GM19395 (cell line): ENCODE results near the gene TOP1.
"Not testable (repeated sequence)": the region's sequence is repeated elsewhere in the genome, so short reads cannot be mapped to it uniquely, and the experiment has no call there.

Experiments
- ATAC-seq: cut with Tn5 transposase; IDR thresholded peaks from one replicate; pipeline ENCODE4 v1.9.1; 2021; ENCODE audit warnings: mild to moderate bottlenecking, moderate library complexity; ENCODE audit not compliant: unreplicated experiment

Gene TOP1

DNA sequence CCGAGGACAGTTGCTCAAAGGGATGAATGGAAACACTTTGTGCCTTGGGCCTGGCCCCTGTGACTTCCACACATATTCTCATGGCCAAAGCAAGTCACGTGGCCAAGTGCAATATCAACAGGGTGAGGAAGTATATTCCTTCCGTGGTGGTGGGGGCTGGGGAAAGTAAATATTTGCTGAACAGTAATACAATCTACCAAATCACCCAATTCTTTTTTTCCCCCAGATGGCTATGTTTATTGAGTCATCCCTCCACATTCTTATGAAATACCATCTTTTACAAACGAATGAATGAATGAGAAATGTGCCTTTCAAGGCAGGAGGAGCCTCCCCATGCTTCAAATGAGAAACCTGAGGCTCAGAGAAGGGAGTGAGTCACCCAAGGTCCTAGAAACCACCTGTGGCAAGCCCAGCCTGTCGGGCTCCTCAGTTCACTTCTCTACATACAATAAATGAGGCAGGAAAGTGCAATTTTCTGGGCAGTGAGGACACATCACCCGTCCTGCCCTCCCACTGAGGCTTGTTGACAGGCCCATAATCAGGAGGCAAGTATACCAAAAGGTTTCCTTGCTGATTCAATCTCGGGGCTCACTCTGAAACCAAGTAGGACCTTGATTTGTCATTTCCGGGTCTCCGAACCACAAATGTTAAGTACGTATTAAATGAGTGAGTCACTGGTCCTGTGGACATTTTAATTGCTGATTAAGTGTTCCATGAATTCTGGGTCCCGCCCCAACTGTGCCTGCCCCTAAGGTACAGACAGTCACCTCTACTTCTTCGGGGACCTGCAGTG lies 25.3 kb upstream of the TOP1 start:
- ATAC-seq = no peak

DNA sequence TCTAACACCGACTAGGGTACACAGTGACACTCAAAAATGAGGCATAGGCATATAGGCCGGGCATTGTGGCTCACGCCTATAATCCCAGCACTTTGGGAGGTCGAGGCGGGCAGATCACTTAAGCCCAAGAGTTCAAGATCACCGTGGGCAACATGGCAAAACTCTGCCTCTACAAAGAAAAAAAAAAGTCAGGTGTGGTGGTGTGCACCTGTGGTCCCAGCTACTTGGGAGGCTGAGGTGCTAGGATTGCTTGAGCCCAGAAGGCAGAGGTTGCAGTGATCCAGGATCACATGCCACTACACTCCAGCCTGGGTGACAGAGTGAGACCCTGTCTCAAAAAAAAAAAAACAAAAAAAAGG lies 24.7 kb upstream of the TOP1 start:
- ATAC-seq = not testable (repeated sequence)

DNA sequence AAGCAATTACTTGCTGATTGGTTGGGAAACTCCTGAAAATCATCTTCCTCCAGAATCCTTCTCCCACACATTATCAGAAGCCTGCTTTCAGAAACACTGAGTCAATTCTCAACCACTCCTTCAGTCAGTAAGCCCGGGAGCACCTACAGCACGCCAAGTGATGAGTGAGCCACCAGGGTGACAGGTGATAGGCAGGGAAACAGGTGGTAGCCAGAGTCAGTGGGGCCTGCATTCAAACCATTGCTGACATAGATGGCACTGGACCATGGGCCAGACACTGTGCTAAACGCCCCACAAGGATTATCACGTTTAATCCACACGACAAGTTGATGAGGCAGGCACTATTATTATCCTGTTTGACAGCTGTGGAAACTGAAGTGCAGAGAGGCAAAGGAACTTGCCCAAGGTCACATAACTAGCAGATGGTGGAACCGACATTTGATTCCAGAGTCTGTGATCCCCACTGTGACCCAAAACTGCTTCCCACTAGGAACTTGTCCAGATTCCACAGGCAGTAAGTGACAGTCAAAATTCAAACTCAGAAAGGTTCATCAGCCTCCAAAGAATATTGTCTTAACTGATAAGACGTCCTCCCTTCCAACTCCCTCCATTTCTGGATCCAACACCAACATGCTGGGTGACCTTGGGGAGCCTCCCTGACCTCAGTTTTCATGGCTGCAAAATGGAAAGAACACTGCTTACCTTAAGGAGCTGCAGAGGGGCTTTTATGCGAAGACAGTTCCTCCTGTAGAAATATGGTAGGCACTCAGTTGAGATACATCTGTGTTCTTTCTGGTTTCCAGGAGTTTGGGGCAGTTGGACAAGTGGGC lies 23.9 kb upstream of the TOP1 start:
- no peak for ATAC-seq

DNA sequence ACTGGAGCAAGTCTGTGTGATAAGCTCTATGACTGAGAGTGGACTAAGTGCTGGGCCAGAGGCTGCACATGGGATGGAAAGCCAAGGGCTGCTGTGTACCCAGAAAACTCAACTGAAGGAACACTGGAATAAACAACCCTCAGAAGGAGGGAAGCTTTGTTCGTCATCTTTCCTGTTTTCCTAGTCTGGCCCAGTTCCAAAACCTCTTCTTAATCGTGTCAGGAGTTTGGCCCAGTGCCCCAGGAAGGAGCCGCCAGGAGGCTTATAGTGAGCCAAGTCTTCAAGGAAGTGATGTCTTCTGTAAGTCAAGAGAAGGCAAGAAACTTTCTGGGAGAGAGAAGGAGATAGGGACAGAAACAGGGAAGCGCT lies 23.3 kb upstream of the TOP1 start:
- no peak for ATAC-seq

DNA sequence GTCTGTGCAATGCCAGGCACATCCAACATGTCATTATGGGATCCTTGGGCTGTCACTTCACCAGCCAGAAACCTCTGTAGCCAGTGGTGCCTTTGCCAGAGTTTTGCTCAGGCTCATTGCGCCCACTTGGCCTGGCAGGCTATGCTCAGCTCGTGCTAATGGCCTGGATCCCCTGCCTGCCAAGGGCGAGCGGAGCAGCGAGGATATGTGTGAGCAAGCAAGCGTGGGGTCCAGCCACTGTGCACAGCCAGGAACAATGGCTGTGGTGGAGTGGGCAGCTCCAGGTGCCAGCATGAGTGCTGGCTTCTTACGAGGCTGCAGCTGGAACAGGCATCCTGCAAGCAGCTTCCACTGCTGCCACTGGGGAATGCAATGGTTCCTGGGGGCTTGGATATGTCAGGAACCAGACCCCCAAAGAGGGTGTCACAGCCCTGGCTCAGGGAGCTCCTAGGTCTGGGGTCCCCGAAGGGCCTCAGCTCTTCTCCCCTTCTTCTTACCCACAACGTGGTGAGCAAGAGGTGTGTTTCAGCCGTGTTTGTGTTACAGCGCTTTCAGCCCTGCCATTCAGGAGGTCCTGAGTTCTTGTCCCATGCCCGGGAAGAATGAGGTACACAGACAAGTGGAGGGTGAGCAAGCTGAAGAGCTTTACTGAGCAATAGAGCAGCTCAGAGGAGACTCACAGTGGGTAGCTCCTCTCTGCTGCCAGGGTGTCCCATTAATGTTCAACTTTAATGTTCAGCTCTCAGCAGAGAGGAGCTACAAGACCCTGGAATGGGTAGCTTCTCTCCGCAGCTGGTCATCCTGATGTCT lies 22.3 kb upstream of the TOP1 start:
- ATAC-seq = no peak

DNA sequence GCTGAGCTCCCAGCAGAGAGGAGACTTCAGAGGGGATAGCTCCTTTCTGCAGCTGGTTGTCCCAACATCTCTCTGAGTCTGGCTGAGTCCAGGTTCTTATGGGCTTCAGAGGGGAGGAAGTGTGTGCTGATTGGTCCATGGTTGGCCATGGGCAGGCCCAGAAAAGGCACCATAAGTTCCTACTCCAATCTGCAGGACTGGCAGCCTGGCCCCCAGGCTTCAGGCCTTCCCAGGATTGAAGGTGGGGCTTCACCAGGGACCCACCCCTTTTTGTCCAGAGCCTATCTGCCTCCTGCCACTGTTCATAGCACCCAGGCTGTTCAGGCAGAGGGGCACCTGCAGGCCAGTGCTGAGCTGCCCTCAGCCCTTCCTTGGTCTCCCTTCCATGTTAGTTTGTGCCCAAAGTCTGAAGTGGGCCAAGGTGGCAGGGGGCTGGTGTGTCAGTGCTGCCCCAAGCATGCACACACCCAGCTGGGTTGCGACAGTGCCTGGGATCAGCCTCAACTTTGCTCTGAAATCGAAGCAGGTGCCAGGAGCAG lies 21.6 kb upstream of the TOP1 start:
- no peak for ATAC-seq

DNA sequence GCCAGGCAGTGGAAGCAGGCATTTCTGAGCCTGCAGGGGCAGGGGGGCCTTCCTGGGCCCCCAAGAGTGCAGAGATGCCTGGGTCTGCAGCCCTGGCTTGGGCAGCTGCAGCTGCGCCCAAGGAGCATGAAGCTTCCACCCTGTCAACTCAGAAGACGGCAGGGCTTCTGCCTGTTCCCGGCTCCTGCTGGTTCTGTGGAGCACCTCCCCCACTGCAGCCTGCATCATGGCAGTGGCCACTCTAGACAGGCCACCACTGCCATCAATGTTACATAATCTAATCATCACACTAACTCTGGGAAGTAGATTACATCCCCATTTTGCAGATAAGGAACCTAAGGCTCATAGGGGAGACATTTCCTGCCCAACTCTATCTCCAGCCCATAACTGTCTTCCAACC lies 21.1 kb upstream of the TOP1 start:
- no peak for ATAC-seq

DNA sequence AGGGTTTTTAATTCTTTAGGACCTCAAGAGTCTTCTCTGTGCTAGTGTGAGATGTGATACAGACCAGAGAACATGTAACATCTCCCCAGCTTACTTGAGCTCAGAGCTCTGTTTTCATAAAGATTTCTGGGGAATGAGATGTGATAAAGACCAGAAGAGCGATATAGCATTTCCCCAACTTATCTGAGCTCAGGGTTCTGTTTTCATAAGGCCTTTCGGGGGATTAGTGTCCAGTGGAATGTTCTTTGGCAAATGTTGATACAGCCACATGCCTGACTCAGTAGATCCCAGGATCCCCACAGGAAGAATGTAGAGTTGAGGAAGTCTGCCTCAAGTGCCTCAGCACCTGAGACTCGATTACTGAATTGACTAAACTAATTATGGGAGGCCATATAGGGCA lies 18.7 kb upstream of the TOP1 start:
- no peak for ATAC-seq

DNA sequence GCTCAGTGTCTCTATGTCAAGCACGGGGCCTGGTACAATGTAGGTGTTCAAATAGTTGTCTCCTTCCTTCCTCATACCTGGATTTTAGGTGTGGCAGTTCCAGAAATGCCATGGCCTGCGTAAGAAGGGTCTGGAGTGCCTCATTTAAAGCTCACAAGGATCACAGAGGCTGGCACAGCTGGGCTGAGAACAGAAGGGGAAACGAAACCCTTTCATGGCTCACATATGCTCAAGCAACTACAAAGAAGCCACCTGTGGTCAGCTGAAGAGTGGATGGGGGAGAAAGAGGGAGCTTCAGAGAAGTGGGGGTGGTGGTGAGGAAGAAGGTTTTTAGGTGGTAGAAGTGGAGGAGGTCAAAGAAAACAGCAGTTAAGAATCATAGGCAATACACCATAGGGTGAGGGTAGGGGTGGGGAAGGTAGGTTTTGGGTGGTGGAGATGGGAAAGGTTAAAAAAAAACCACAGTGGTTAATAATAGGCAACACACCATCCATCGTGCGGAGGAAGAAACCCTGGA lies 17.0 kb upstream of the TOP1 start:
- ATAC-seq = peak; percentile 92

DNA sequence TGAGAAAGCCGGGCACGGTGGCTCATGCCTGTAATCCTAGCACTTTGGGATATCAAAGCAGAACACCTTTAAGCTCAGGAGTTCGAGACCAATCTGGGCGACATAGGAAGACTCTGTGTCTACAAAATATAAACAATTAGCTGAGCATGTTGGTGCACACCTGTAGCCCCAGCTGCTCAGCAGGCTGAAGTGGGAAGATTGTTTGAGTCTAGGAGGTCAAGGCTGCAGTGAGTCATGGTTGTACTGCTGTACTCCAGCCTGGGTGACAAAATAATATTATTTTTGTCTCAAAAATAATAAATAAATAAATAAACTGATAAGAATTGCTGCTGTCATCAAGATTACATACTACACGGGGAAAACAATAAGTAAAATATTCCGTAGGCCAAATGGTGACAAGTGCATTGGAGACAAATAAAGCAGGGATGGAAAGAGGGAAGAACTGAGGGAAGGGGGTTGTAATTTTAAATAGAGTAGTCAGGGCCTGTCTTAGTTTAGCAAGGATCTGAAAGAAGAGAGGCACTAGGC lies 14.0 kb upstream of the TOP1 start:
- ATAC-seq = no peak

DNA sequence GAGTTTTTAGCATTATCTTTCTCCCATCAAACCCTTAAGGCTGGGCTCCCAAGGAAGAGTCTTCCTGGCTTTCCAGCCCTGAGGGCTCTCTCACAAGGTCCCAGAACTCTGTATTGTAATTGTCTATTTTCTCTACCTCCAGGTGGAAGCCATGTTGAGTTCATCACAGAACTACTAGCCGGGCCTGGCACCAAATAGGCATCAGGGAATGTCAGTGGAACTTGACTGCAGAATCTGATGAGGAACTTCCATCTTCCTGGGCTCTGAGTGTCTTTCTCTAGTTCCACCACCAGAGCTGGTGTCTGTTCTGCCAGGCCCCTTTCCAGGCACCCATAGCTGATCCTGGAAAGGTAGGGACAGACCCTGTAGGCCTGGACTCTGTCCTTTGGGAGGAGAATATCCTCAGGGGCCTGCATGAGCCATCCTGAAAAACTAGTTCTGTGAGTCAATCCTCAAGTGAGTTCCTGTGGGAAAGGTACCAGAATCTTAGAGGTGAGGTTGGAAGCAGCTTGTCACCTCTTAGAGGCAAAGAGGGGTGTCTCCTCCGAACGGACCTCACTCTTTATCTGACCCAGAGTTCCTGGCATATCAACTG lies 11.1 kb upstream of the TOP1 start:
- ATAC-seq = no peak

DNA sequence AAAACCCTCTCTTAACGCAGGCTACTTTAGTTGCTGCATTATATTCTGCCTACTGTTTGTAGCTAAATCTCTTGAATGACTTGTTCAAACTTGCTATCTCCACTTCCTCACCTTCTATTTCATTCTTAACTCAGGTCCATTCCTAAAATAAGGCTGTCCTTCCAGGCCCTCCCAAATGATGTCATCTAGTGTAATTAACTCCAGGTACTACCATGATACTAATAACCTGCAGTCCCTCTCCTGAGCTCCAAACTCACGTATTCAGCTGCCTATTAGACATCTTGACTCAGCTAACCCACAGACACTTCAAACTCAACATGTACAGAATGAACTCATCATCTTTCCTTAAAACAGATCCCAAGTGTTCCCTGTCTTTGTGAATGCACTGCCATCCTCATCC lies 10.5 kb upstream of the TOP1 start:
- ATAC-seq = no peak

DNA sequence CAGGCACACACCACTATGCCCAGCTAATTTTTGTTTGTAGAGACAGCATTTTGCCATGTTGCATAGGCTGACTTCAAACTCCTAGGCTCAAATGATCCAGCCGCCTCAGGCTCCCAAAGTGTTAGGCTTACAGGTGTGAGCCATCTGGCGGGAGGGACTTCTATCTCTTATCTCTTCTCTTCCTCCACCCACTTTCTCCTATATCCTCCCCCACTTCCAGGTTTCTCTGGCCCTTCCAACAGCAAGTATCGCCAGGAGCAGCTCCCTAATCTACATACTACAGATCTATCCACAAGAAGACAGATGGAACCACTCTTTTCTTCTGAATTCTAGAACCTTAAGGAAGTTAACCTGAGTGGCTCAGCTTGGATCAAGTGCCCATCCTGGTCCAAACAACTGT lies 5.1 kb upstream of the TOP1 start:
- no peak for ATAC-seq

DNA sequence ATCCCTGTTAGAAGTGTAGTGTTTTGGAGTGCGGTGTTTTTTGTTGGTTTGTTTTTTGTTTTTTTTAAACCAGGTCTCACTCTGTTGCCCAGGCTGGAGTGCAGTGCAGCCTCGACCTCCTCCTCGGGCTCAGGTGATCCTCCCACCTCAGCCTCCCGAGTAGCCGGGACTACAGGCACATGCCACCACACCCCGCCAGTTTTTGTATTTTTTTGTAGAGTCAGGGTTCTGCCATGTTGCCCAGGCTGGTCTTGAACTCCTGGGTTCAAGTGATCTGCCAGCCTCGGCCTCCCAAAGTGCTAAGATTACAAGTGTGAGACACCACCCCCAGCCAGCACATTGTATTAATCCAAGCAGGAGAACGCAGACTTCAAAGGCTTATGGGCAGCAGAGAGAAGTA lies 1.3 kb upstream of the TOP1 start:
- ATAC-seq = no peak

DNA sequence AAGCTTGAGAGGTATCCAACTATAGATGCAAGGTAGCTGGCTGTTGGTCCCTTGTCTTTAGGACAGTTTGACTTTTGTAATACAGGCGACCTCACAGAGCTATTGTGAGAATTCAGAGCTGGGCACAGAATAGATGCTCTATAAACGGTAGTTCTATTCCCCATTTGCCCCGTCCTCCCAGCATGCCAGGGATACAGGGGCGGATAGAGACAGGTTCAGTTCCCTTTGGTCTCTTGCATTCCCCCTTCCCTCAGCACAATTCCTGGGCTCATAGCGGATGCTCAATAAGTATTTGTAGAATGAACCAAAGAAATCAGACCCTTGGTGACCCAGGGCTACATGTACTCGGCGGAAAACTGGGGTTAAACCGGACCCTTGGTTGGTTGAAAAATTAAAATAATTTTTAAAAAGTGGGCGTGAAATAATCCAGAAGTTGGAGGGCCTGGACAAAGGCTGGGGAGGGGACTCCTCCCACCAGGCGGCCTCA lies 707 bp upstream of the TOP1 start:
- no peak for ATAC-seq

DNA sequence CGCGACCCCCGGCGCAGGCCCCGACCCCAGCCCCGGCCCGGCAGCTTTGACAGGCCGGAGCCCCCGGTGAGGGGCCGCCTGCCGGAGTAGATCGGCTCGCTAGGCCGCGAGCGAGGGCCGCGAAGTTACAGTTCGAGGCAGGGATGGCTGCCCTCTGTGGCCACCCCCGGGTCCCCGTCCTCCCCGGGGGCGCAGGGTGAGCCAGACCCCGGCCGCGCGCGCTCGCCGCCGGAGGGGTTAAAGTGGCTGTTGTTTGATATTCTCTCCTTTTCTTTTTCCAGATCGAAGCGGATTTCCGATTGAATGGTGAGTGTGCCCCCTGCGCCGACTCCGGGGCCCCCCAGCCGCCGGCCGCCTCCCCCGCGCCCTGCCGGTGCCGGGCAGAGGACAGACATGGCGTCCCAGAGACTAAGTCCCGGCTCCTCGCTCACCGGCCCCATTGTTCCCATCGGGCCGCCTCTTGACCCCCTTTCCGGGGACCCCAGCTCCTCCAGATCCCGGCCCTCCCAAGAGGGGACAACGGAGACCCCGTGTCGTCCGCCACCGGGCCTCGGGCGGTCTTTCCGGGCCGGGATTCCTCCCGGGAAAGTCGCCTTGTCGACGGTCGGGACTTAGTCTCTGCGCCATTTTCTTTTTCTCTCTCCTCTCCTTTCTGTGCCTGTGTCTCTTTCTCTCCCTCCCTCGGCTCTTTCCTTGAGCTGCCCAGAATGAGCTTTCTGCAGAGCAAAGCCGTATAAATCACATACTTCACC lies 704 bp downstream of the TOP1 start:
- no peak for ATAC-seq

DNA sequence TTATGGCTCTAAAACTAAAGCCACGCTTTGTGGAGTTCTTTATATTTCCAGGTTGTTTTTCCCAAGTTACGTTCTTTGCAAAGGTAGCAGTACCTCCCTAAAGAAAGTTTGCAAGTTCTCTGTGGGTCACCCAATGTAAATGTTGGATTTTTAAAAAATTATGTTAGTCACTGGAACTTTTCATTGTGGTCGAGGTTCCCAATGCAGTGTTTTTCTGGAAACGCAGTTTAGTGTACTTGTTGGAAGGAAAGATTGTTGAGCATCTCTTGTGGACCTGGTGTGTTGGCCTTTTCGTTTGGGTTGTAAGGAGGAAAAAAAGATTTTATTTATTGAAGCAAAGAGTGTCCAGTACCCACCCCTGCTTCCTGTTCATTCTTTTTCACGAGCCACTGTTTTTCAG lies 1.4 kb downstream of the TOP1 start:
- no peak for ATAC-seq

DNA sequence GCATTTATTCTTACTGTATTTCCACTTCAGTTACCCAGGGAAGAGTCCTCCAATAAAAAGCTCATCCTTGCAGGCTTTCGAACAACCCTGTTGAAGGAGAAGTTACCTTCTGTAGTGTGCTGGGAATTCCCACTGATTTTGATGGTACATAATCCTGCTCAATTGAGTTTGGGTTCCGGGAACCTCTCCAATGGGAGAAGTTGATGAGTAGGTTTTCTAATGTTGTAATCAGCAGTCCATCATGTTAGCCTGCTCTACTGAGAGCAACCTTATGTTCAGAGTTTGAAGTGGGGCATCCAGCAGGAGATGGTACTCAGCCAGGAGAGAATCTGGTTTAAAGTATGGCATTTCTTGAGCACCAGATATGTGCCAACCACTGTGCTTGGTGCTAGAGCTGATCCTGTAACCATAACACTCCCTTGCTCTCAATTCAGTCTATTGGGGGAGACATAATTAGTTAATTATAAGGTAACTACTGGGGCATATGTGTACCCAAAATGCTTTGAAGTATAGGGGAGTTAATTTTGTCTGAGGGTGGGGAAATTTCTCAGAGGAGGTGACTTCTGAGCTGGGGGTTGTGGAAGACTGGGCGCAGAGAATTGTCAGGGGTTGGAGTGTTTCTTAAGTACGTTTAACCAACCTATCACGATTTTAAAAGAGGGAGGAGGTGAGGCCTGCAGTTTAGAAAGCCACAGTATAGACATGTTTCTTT lies 2.1 kb downstream of the TOP1 start:
- no peak for ATAC-seq

DNA sequence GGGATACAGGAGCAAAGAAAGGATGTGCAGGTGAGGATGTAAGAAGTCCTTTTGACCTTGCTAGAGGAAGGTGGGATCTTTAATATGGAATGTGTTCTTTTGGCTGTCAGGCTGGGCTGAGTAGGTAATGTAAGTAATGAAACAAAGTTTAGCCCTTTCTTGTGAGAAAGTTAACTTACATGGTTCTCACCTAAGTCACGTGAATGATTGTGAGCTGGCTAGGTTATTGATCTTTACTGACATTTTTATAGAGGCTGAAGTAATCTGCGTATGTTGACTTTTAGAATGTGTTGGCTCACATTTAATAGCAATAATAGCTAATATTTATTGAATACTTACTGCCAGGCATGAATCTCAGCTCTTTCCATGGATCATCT lies 2.6 kb downstream of the TOP1 start:
- no peak for ATAC-seq
